Progenitor cell of endocrine pancreas (in vitro differentiated cells): ENCODE results near the gene DYNC1LI1. TPM values are rescaled to one million over a fixed set of nuclear protein-coding genes. Genes with fewer than 3 reads are reported as not detected.
A peak's percentile ranks its signal among the peaks of the same experiment; 100 is the strongest.

ENCODE experiments used
- DNase-seq: peaks from one replicate; pipeline ENCODE4 v3.0.0; 2021; ENCODE audit warnings: low spot score; ENCODE audit not compliant: unreplicated experiment
- H3K27ac Mint-ChIP-seq: 2 replicates; pipeline ENCODE4 v1.8.0; 2021; ENCODE audit warnings: mild to moderate bottlenecking, moderate library complexity, mixed read lengths
- H3K27me3 Mint-ChIP-seq: 2 replicates; pipeline ENCODE4 v1.8.0; 2021; ENCODE audit warnings: mixed read lengths
- H3K36me3 Mint-ChIP-seq: 2 replicates; pipeline ENCODE4 v1.8.0; 2022; ENCODE audit warnings: mixed read lengths; ENCODE audit not compliant: insufficient read depth
- H3K4me1 Mint-ChIP-seq: 2 replicates; pipeline ENCODE4 v1.8.0; 2021; ENCODE audit warnings: low read depth, mixed read lengths
- H3K4me3 Mint-ChIP-seq: 2 replicates; pipeline ENCODE4 v1.8.0; 2021; ENCODE audit warnings: low read depth, mild to moderate bottlenecking, moderate library complexity, mixed read lengths
- H3K9me3 Mint-ChIP-seq: 2 replicates; pipeline ENCODE4 v1.8.0; 2021; ENCODE audit warnings: low read depth, mixed read lengths
- CTCF ChIP-seq: fragments of 200-600 bp; sonication (generic); IDR thresholded peaks from one replicate; pipeline ENCODE4 v1.5.0; 2021; ENCODE audit warnings: antibody characterized with exemption, mild to moderate bottlenecking; ENCODE audit not compliant: unreplicated experiment
- total RNA-seq: library from RNA; stranded (reverse); gene quantifications from 2 replicates; pipeline ENCODE4 v1.2.1, GENCODE V29; 2021

DYNC1LI1 gene
- total RNA-seq, 1 donor from 2014 or later = 43.8 TPM

- H3K36me3 Mint-ChIP-seq = no peaks in the 10 kb centered on the region
- no peaks in the 10 kb centered on the region for H3K9me3 Mint-ChIP-seq
- H3K4me1 Mint-ChIP-seq = peaks cover 3% of the 10 kb centered on the region
- TF ChIP-seq CTCF = no peak
- DNase-seq = no peak
- no peaks in the 10 kb centered on the region for H3K27me3 Mint-ChIP-seq
- no peak overlapping the region for H3K4me3 Mint-ChIP-seq
- no peak overlapping the region for H3K27ac Mint-ChIP-seq
Observed at GRCh38 chr3:32575451-32576113, 4.9 kb upstream of the DYNC1LI1 start.

- no peak for TF ChIP-seq CTCF
- no peaks in the 10 kb centered on the region for H3K27me3 Mint-ChIP-seq
Observed at GRCh38 chr3:32571192-32571485, 481 bp upstream of the DYNC1LI1 start.

GRCh38 chr3:32569540-32570420 lies 878 bp downstream of the DYNC1LI1 start:
- peak overlapping the region; percentile 95 for H3K27ac Mint-ChIP-seq
- H3K9me3 Mint-ChIP-seq = no peaks in the 10 kb centered on the region
- peaks cover 2% of the 10 kb centered on the region for H3K36me3 Mint-ChIP-seq
- DNase-seq = peak; percentile 77
- peaks cover 13% of the 10 kb centered on the region for H3K4me1 Mint-ChIP-seq
- no peak for TF ChIP-seq CTCF
- no peaks in the 10 kb centered on the region for H3K27me3 Mint-ChIP-seq
- H3K4me3 Mint-ChIP-seq = peak overlapping the region; percentile 88

More at GRCh38 chr3:32571192-32571485, 481 bp upstream of the DYNC1LI1 start:
- Mint-ChIP-seq H3K36me3 (peaks cover 1% of the 10 kb centered on the region), H3K27ac (peak overlapping the region; percentile 94), H3K4me1 (peaks cover 13% of the 10 kb centered on the region), H3K9me3 (no peaks in the 10 kb centered on the region), H3K4me3 (peak overlapping the region; percentile 88)
- no peak for DNase-seq

GRCh38 chr3:32568953-32569352 lies 1.7 kb downstream of the DYNC1LI1 start:
- no peak for DNase-seq
- H3K4me3 Mint-ChIP-seq = peak overlapping the region; percentile 88
- H3K36me3 Mint-ChIP-seq = peaks cover 4% of the 10 kb centered on the region
- peaks cover 15% of the 10 kb centered on the region for H3K4me1 Mint-ChIP-seq
- no peak overlapping the region for H3K27ac Mint-ChIP-seq
- no peak for TF ChIP-seq CTCF
- H3K27me3 Mint-ChIP-seq = no peaks in the 10 kb centered on the region
- H3K9me3 Mint-ChIP-seq = no peaks in the 10 kb centered on the region

- DNase-seq = no peak
- Mint-ChIP-seq H3K9me3 (no peaks in the 10 kb centered on the region), H3K4me1 (peaks cover 5% of the 10 kb centered on the region), H3K36me3 (peaks cover 6% of the 10 kb centered on the region), H3K27ac (peak overlapping the region; percentile 10), H3K4me3 (no peak overlapping the region), H3K27me3 (no peaks in the 10 kb centered on the region)
- TF ChIP-seq CTCF = no peak
Observed at GRCh38 chr3:32564195-32564594, 6.5 kb downstream of the DYNC1LI1 start.
